Raji (cell line): ENCODE data around the gene CES3.

Source experiments
- POLR2A ChIP-seq: IDR thresholded peaks from 2 replicates; pipeline ENCODE4 v1.6.1; 2011; ENCODE audit warnings: low read depth, low read length, control low read depth; ENCODE audit not compliant: insufficient read depth

Gene CES3

GRCh38 chr16:66921729-66922450 lies 39.2 kb upstream of the CES3 start:
- no peak for TF ChIP-seq POLR2A

GRCh38 chr16:66923247-66923731 lies 37.8 kb upstream of the CES3 start:
- TF ChIP-seq POLR2A, result no peak

DNA sequence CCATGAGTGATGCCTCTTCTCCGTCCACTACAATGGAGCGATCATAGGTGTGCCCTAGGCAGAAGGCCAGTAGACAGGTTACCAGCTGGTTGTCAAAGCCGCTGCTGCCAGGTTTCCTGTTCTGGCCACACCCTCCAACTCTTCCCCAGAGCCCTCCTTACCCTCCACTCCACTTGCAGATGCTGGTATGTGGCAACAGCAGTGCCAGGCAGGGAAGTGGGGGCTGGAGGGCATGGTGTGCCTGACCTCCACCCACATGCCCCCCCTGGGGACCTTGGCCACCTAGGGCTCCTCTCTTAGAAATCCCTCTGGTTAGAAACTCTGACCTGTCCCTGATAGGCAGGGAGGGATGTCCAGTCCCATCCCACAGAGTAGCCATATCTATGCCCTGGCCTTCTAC lies 37.2 kb upstream of the CES3 start:
- TF ChIP-seq POLR2A, result no peak

GRCh38 chr16:66924527-66925321 lies 36.3 kb upstream of the CES3 start:
- no peak for TF ChIP-seq POLR2A

DNA sequence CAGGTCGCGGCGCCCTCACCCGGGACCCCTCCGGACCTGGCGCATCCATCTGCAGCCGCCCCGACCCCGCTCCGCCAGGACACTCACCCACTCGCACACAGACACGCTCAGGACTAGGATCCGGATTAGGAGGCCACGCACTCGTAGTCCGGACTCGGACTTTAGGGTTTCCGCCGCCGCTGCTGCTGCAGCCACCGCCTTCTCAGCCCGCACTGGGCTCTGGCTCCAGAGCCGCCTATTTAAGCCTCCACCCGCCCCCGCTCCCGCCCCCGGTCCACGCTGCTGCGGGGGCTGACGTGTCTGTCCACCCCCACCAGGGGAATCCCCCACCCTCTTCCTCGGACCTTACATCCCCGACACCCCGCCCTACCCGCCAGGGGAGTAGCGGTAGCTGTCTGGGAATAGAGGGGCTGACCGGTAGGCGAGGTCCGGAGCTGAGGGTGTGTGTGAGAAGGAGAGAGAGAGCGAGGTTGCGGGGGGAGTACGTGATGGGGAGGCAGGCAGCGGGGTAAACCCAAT lies 35.7 kb upstream of the CES3 start, which contains the start of gene RRAD:
TSS of gene RRAD (minus strand) at position 214 of the 519 bp plus-strand sequence. CDS start 356 bp downstream, outside the sequence.
- TF ChIP-seq POLR2A, result no peak

DNA sequence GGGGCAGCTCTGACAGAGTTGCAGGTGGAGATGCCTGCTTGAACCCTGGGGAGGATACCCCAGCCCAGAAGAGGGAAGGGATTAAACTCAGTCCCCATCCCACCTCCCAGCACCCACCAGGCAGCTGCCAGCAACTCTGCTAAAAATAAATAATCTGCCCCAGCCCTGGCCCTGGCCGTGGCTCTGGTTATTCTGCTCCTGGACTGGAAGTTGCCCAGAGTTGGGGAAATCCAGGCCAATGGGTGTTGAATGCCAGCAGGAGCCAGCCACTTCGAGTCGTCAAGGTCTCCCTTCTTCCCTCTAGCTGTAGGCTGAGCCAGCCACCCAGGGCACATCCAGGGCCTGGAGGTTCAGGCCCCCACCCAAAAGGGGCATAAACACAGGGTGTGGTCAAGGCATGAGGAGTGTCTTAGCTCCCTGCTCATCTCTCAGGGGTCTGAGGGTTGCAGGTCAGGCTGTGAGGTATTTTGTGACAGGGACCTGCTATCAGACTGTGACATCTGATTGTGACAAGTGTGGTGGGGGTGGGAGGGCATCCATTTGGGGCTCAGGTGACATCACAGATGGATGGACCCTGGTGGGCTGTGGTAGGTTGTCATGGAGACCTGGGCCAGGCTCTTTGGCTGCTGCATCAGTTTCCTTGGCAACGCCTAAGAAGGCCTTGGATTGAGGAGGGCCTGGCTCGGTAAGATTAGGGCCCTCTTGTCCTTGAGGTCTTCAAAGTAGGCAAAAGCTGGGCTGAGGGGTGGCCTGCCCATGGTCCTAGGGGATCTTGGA lies 34.7 kb upstream of the CES3 start:
- no peak for TF ChIP-seq POLR2A

DNA sequence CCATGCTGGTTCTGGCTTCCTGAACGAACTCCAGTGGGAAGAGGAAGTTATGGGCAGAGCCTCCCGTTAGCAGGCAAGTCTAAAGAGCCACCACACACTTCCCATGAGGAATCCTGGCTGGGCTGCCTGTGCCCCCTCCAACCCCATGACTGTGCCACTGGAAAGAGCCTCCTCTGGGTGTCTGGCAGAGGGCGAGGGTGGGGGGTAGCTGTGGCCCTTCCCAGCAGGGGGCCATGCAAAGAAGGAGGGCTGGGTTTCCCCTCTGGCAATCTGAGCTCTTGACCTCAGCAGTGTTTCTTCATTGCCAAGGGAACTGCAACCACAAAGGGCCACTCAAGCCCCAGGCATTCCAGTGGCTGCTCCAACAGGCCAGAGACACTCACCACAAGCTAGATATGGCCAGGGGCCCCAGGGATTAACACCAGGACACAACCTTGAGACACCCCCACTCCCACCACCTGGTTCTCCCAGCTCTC lies 34.1 kb upstream of the CES3 start:
- TF ChIP-seq POLR2A, result no peak

- no peak for TF ChIP-seq POLR2A
Measured at GRCh38 chr16:66927918-66928649, 33.0 kb upstream of the CES3 start.

GRCh38 chr16:66928702-66929388 lies 32.2 kb upstream of the CES3 start:
- no peak for TF ChIP-seq POLR2A

- TF ChIP-seq POLR2A, result no peak
Measured at GRCh38 chr16:66930189-66930588, 30.9 kb upstream of the CES3 start.

DNA sequence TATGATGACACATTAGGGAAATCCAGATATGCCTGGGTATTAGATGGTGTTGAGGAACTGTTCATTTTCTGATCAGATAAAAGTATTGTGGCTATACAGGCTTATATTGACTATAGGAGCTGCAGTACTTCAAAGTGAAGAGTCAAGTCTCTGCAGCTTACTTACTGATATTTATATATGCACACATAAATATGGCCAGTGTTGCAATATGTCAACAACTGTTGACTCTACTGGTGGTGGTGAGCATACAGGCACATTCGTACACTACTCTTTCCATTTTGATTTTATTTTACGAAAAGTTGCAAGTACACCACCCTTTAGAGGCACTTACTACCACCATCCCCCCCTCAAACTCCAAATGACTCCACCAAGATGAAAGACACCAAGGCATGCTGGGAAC lies 29.4 kb upstream of the CES3 start:
- TF ChIP-seq POLR2A, result no peak

- no peak for TF ChIP-seq POLR2A
Measured at GRCh38 chr16:66932076-66932475, 29.0 kb upstream of the CES3 start.

DNA sequence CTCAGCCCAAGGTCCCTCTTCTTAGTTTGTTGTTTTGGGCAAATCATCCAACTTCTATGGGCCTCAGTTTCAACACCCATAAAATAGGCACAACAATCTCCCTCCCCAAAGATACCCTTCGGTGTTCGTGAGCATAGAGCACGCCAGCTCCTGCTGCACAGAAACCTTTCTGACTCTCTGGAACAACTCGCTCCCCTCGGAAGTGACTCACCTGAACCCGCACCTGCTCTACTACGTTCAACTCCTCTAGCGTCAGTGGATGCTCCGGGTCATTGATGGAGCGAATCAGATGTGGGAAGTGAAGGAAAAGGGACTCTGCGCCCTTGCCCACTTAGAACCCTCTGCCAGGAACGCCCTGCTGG lies 27.3 kb upstream of the CES3 start:
- TF ChIP-seq POLR2A, result no peak
